ENCODE measurements around the gene SMG6. TPM values are rescaled to one million over a fixed set of nuclear protein-coding genes. Genes with fewer than 3 reads are reported as not detected.

The SMG6 gene
- total and polyA plus RNA-seq, 2 of the 8 experiments (the other 6 are each of a cell fraction or from before 2014, with no cell fraction given), result 18.5 to 25.2 TPM

DNA sequence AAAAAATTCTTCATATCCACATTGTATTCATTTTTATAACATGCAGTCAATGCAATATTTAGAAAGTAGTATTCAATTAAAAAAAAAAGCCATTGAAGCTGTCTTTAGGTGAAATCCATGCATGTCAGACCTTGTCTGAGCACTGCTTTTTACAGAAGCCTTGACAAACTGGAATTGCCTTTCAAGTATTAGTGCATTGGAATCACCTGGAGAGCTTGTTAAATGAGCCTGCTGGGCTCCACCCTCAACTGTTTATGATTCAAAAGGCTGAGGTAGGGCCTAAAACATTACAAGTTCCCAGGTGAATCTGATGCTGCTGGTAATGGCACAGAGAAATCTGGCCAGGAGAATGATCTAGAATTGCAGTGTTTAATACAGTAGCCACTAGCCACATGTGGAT is 162.9 kb downstream of the SMG6 start:
- H2BK15ac ChIP-seq (ENCODE audit: low read length), result no peak overlapping the region
- H3K79me1 ChIP-seq (ENCODE audit: low read depth, low read length), result peaks cover 2% of the 10 kb centered on the region; the same call in 1 of the 2 replicates
- no peak overlapping the region for H2BK5ac ChIP-seq (ENCODE audit: low read depth, low read length)
- no peak overlapping the region for H3K4ac ChIP-seq (replicated peaks; ENCODE audit: insufficient read length, low read depth, low read length)
- no peaks in the 10 kb centered on the region for H3K79me2 ChIP-seq (ENCODE audit: control insufficient read depth in 1 of 2, insufficient read depth in 2 of 2, low read length in 2 of 2)
- H3K4me2 ChIP-seq (ENCODE audit: insufficient read depth in 1 of 2, low read depth in 2 of 2, low read length in 2 of 2), result no peak overlapping the region; a peak in 1 of 4 replicates
- no peak for TF ChIP-seq EP300 (IDR thresholded peaks at IDR 0.05; ENCODE audit: borderline replicate concordance in 1 of 2, low read depth in 2 of 2, low read length in 2 of 2)
- no peak for TF ChIP-seq ZNF274 (IDR thresholded peaks at IDR 0.05; ENCODE audit: borderline replicate concordance, extremely low read depth, low read length)
- TF ChIP-seq MAFK (IDR thresholded peaks at IDR 0.05; ENCODE audit: low read depth, low read length), result no peak
- no peak for TF ChIP-seq POLR2A (IDR thresholded peaks at IDR 0.05; ENCODE audit: control extremely low read depth in 1 of 2, low read depth in 2 of 2, low read length in 2 of 2)
- TF ChIP-seq TCF12 (IDR thresholded peaks at IDR 0.05; ENCODE audit: low read depth, low read length), result no peak
- TF ChIP-seq SAP30 (IDR thresholded peaks at IDR 0.05; ENCODE audit: insufficient read depth, insufficient replicate concordance, low read length), result no peak
- TF ChIP-seq, protein P1, sequence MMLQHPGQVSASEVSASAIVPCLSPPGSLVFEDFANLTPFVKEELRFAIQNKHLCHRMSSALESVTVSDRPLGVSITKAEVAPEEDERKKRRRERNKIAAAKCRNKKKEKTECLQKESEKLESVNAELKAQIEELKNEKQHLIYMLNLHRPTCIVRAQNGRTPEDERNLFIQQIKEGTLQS (IDR thresholded peaks at IDR 0.05; ENCODE audit: insufficient read depth, low read depth, low read length), result no peak
- no peak for TF ChIP-seq SP1 (IDR thresholded peaks at IDR 0.05; ENCODE audit: low read depth, low read length)
- no peak for TF ChIP-seq PHF8 (conservative IDR thresholded peaks at IDR 0.05; ENCODE audit: low read depth, low read length)
- no peak for TF ChIP-seq KDM5A (IDR thresholded peaks at IDR 0.05; ENCODE audit: low read length)
- no peak for TF ChIP-seq HDAC2 (IDR thresholded peaks at IDR 0.05; ENCODE audit: borderline replicate concordance in 1 of 2, low read depth in 2 of 2, low read length in 2 of 2)
- H4K91ac ChIP-seq (replicated peaks; ENCODE audit: insufficient read length, low read length), result no peak overlapping the region
- FAIRE-seq (no peak), DNase-seq (ENCODE audit: low read depth in 1 of 2, low spot score in 2 of 2) (no peak)
- H2BK20ac ChIP-seq (ENCODE audit: low read length), result no peak overlapping the region
- no peak overlapping the region for H2BK120ac ChIP-seq (replicated peaks; ENCODE audit: low read depth, low read length)
- H3K27ac ChIP-seq (ENCODE audit: low read depth, low read length), result no peak overlapping the region
- no peak overlapping the region for H4K8ac ChIP-seq (ENCODE audit: extremely low read depth, insufficient read depth, low read length)
- no peak overlapping the region for H3K56ac ChIP-seq (replicated peaks; ENCODE audit: insufficient read length, low read depth, low read length)
- H2AK5ac ChIP-seq (ENCODE audit: low read depth, low read length), result no peak overlapping the region
- H2AFZ ChIP-seq (ENCODE audit: low read length), result no peak overlapping the region
- H3K9ac ChIP-seq (replicated peaks in 1 of 4; ENCODE audit: extremely low read depth in 1 of 4, low read depth in 3 of 4, low read length in 3 of 4), result no peak overlapping the region
- no peak overlapping the region for H3K14ac ChIP-seq (ENCODE audit: insufficient read length)
- no peaks in the 10 kb centered on the region for H3K23me2 ChIP-seq (ENCODE audit: low read depth, low read length)
- POLR2A ChIA-PET (ENCODE audit: partially characterized antibody), result interaction anchor here (1.0 kb wide), 1 partner anchor 31 kb away, joined by 3 read pairs; no protein-coding TSS in a partner anchor
- CTCF ChIA-PET (ENCODE audit: partially characterized antibody), result interaction anchor here (0.6 to 1.8 kb wide), 9 partner anchors 10 to 117 kb away, joined by 3 to 6 read pairs (median 3); no protein-coding TSS in a partner anchor
- no peak overlapping the region for H4K5ac ChIP-seq (ENCODE audit: insufficient read length, low read depth, low read length)
- H3K23ac ChIP-seq (ENCODE audit: insufficient read length), result no peak overlapping the region
- H3K36me3 ChIP-seq (ENCODE audit: control insufficient read depth in 2 of 4, insufficient read depth in 4 of 4, low read length in 3 of 4), result no peaks in the 10 kb centered on the region
- H2BK12ac ChIP-seq (ENCODE audit: low read depth, low read length), result no peak overlapping the region
- H3K27me3 ChIP-seq (replicated peaks in 1 of 4; ENCODE audit: control insufficient read depth in 3 of 4, extremely low read depth in 1 of 4, insufficient read depth in 3 of 4, low read length in 3 of 4), result no peaks in the 10 kb centered on the region
- H3K4me3 ChIP-seq (ENCODE audit: extremely low read depth in 1 of 4, insufficient read depth in 2 of 4, low read depth in 3 of 4, low read length in 4 of 4), result no peak overlapping the region
- no peaks in the 10 kb centered on the region for H3K9me3 ChIP-seq (ENCODE audit: insufficient read depth in 2 of 2, low read depth in 1 of 2, low read length in 1 of 2)
- peaks cover 3 to 13% (median 7%) of the 10 kb centered on the region in 4 experiments; a peak in 6 of 7 replicates for H3K4me1 ChIP-seq (replicated peaks in 1 of 4; ENCODE audit: control insufficient read depth in 3 of 4, insufficient read depth in 4 of 4, low read length in 3 of 4)
- no peak overlapping the region for H3K18ac ChIP-seq (ENCODE audit: extremely low read depth, low read length)
- peaks cover 0 to 3% of the 10 kb centered on the region in 2 experiments for H4K20me1 ChIP-seq (replicated peaks in 1 of 2; ENCODE audit: control insufficient read depth in 1 of 2, insufficient read depth in 2 of 2, low read length in 2 of 2)
